Cardiac septum (tissue), 1 donor: ENCODE results near the gene LRP8. TPM values are rescaled to one million over a fixed set of nuclear protein-coding genes. Genes with fewer than 3 reads are reported as not detected.
"Not testable (repeated sequence)": the region's sequence is repeated elsewhere in the genome, so short reads cannot be mapped to it uniquely, and the experiment has no call there.

Source experiments
- DNase-seq: peaks from one replicate; pipeline ENCODE4 v3.0.0-alpha.2; 2020; ENCODE audit warnings: low spot score
- intact Hi-C: fragments of 100-400 bp; cut with DNase I; formaldehyde crosslinking; loops from one replicate; pipeline ENCODE4 v1.14.0; 2022
- total RNA-seq: library from RNA; stranded (reverse); fragmentation: NEBNext Ultra II Directional; extraction: Animal tissue kit (Norgen Biotek cat#: 25700); gene quantifications from one replicate; pipeline ENCODE4 v1.2.1, GENCODE V29; 2021
- donor health status: DM: no; HTN: no; CAD: no.

LRP8 gene
- total RNA-seq, 1 donor from 2014 or later = 2.3 TPM

- intact Hi-C loops = no loop called here
- no peak for DNase-seq
Observed at GRCh38 chr1:53246261-53247134, 81.4 kb downstream of the LRP8 start.

- DNase-seq = no peak
- intact Hi-C loops = no loop called here
Observed at GRCh38 chr1:53244141-53244540, 83.7 kb downstream of the LRP8 start.

GRCh38 chr1:53242381-53242780 lies 85.5 kb downstream of the LRP8 start:
- DNase-seq = no peak
- intact Hi-C loops = no loop called here

GRCh38 chr1:53241828-53242227 lies 86.0 kb downstream of the LRP8 start:
- intact Hi-C loops = no loop called here
- DNase-seq = no peak

GRCh38 chr1:53238197-53239155 lies 89.4 kb downstream of the LRP8 start, which contains the start of gene MAGOH:
Gene MAGOH (minus strand): TSS chr1:53238518. CDS start chr1:53238448, 70 bp downstream.
- intact Hi-C loops = no loop called here

GRCh38 chr1:53237638-53238037 lies 90.2 kb downstream of the LRP8 start:
- intact Hi-C loops = no loop called here
- no peak for DNase-seq

More at GRCh38 chr1:53238197-53239155, 89.4 kb downstream of the LRP8 start, which contains the start of gene MAGOH:
- DNase-seq = peak; percentile 97

- intact Hi-C loops = no loop called here
- DNase-seq = no peak
Observed at GRCh38 chr1:53220962-53221286, 106.9 kb downstream of the LRP8 start.

- peak; percentile 96 for DNase-seq
- intact Hi-C loops = no loop called here
Observed at GRCh38 chr1:53220171-53220961, 107.5 kb downstream of the LRP8 start, which contains the start of gene CZIB. Gene CZIB (minus strand): TSS chr1:53220634. CDS start chr1:53220575, 59 bp downstream.

- no peak for DNase-seq
- intact Hi-C loops = no loop called here
Observed at GRCh38 chr1:53219711-53220110, 108.2 kb downstream of the LRP8 start.

GRCh38 chr1:53218201-53218600 lies 109.7 kb downstream of the LRP8 start:
- intact Hi-C loops = no loop called here

GRCh38 chr1:53214376-53214940 lies 113.4 kb downstream of the LRP8 start:
- intact Hi-C loops = no loop called here
- no peak for DNase-seq

More at GRCh38 chr1:53218201-53218600, 109.7 kb downstream of the LRP8 start:
- no peak for DNase-seq

GRCh38 chr1:53210954-53211353 lies 116.9 kb downstream of the LRP8 start:
- no peak for DNase-seq
- intact Hi-C loops = no loop called here

- intact Hi-C loops = no loop called here
- DNase-seq = no peak
Observed at GRCh38 chr1:53210352-53210751, 117.5 kb downstream of the LRP8 start.

- no peak for DNase-seq
- intact Hi-C loops = no loop called here
Observed at GRCh38 chr1:53207726-53208125, 120.1 kb downstream of the LRP8 start.

- intact Hi-C loops = no loop called here
- no peak for DNase-seq
Observed at GRCh38 chr1:53206735-53207379, 121.0 kb downstream of the LRP8 start.

GRCh38 chr1:53206083-53206685 lies 121.7 kb downstream of the LRP8 start:
- DNase-seq, intact Hi-C loops: not testable (repeated sequence)

GRCh38 chr1:53205496-53205895 lies 122.4 kb downstream of the LRP8 start:
- intact Hi-C loops, DNase-seq: not testable (repeated sequence)

- DNase-seq = no peak
- intact Hi-C loops = no loop called here
Observed at GRCh38 chr1:53203466-53203865, 124.4 kb downstream of the LRP8 start.
